Fibroblast of villous mesenchyme (primary cell): ENCODE data around the gene MYO1D. TPM values are rescaled to one million over a fixed set of nuclear protein-coding genes. Genes with fewer than 3 reads are reported as not detected.

ENCODE experiments used
- DNase-seq: peaks from one replicate; pipeline ENCODE4 v3.0.0-alpha.2; 2010; ENCODE audit warnings: low read depth
- H3K4me3 ChIP-seq: 2 replicates; pipeline ENCODE4 v1.5.1; 2011; ENCODE audit warnings: low read depth, mild to moderate bottlenecking, low read length
- CTCF ChIP-seq: IDR thresholded peaks from 2 replicates; pipeline ENCODE4 v1.5.1; 2012; ENCODE audit warnings: low read depth, mild to moderate bottlenecking, low read length; ENCODE audit not compliant: insufficient read depth
- total RNA-seq: library from RNA; depleted of rRNA; stranded (reverse); fragments of >200 nt; gene quantifications from 2 replicates; pipeline ENCODE4 v1.2.3, GENCODE V29; 2012

Gene MYO1D
- total RNA-seq, 1 donor, result 19.0 TPM

GRCh38 chr17:32569171-32570080, 307.5 kb downstream of the MYO1D start:
- TF ChIP-seq CTCF, result no peak
- DNase-seq, result no peak
- no peak overlapping the region for H3K4me3 ChIP-seq

- no peak for TF ChIP-seq CTCF
- no peak overlapping the region for H3K4me3 ChIP-seq
- no peak for DNase-seq
Observed at GRCh38 chr17:32568705-32569104, 308.2 kb downstream of the MYO1D start.

- H3K4me3 ChIP-seq, result no peak overlapping the region
- no peak for DNase-seq
- no peak for TF ChIP-seq CTCF
Observed at GRCh38 chr17:32567511-32567910, 309.4 kb downstream of the MYO1D start.

- no peak for TF ChIP-seq CTCF
- no peak overlapping the region for H3K4me3 ChIP-seq
Observed at GRCh38 chr17:32567086-32567485, 309.8 kb downstream of the MYO1D start.

GRCh38 chr17:32566303-32566702, 310.6 kb downstream of the MYO1D start:
- H3K4me3 ChIP-seq, result no peak overlapping the region
- no peak for TF ChIP-seq CTCF
- no peak for DNase-seq

More at GRCh38 chr17:32567086-32567485, 309.8 kb downstream of the MYO1D start:
- DNase-seq, result no peak

- TF ChIP-seq CTCF, result no peak
- no peak overlapping the region for H3K4me3 ChIP-seq
- DNase-seq, result no peak
Observed at GRCh38 chr17:32565401-32565800, 311.5 kb downstream of the MYO1D start.

- DNase-seq, result no peak
- H3K4me3 ChIP-seq, result no peak overlapping the region
- TF ChIP-seq CTCF, result no peak
Observed at GRCh38 chr17:32564325-32564724, 312.6 kb downstream of the MYO1D start.
